Fibroblast of skin of left biceps (primary cell): Measurements from ENCODE around the gene NR1D1.

Experiments used
- DNase-seq, 2 experiments: peaks; one replicate each; pipeline ENCODE4 v3.0.0-alpha.2; 2013; ENCODE audit warnings: low read depth in 2 of 2

Gene NR1D1

DNA sequence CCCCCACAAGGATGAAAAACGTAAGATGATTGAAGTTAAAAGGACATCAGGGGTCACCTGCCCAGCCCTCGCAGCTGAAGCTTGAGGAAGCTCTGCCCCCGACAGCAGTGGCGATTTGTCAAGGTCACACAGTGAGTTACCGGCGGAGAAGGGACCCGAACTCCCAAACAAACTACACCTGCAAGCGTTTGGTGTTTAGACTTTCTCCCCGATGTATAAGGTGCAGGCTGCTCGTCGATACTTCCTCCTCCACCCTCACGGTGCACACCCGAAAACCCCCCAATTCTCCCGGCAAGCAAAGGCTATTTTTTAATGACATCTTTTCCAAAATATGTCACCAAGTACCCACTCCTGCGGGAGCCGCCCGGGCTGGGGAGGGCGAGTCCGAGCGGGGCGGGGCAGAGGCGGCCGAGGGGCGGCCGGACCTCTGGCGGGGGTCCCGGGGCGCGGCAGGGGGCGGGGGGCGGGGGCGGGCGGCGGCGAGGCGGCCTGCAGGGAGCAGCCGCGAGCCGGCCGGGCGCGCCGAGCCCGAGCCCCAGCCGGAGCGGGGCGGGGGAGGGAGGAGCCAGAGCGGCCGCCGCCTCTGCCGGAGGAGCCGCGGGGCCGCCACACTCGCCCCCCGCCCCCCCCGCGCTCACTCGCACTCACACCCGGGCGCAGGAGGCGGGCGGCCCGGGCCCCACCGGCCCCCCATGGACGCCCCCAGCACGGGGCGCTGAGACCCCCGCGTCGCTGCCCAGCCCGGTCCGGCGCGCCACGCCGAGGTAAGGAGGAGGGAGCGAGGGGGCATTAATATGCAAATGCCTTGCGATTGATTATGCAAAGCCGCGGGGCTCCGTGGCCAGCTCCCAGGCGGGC is 37.8 kb downstream of the NR1D1 start, which contains the start of gene THRA:
TSS of gene THRA (plus strand) at position 637 of the 858 bp plus-strand sequence. CDS start 11,524 bp downstream, outside the sequence.
- no peak for DNase-seq

DNA sequence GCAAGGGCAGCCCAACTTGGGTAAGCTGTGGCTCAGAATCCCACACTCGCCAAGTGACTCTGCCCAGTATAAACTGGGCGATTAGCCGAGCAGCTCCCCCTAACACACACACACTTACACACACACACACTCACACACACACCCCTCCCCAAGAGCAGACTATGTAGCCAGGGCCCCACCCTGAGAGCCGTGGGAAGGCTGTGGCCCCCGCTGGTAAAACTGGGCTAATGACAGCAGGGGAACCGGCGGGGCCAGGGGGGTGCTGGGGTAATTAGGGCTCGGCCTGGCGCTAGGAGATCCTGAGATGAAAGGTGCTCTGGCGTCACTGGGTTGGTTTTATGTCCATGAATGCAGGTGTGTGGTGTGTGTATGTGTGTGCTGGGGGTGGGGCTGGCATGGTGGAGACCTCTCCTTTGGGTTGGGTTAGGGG is 38.8 kb downstream of the NR1D1 start:
- no peak for DNase-seq

- no peak for DNase-seq
Measured at GRCh38 chr17:40060887-40061608, 39.3 kb downstream of the NR1D1 start.

DNA sequence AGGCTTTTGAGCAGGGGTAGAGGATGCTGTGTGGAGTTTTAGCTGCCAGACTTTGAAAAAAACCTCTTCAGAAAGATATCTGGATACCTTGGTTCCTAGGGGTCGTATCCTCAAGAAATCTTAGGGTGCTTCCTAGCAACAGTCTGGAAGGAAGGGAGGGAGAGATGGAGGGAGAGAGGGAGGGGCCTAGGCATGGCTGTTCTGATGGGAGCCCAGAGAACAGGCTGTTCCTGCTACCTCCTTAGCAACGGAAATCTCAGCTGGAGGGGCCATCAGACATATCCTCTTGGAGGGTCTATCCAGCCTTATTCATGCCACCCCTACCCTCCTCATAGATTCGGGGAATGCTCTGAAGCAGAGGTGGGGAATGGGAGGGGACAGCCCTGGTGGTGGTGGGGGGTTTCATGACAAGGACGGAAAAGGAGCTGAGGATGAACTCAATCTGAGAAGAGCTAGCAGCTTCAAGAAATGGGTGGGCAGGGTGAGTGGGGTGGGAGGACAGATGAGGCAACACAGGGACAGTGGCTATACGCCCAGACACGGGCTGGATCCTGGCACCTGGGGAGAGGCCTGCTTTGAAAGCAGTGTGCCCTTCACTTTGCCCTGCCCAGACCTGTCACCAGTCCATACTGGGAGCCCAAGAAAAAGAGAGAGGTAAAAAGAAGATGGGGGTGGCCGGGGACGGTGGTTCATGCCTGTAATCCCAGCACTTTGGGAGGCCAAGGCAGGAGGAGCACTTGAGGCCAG is 40.5 kb downstream of the NR1D1 start:
- DNase-seq: no peak

DNA sequence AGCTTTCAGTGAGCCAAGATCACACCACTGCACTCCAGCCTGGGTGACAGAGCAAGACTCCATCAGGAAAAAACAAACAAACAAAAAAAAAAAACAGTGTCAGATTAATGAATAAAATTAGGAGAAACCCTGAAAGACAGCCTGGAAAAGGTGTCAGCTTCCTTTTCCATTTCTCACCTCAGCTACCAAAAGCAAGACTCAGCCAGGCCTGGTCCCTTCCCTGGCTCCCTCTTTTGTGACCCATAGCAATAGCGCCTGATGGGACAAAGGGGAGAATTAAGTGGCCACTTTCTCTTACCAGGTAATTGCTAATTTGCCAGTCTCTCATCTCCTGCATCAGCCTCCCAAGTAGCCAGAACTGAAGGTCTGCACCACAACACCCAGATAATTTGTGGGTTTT is 41.5 kb downstream of the NR1D1 start:
- DNase-seq: no peak

DNA sequence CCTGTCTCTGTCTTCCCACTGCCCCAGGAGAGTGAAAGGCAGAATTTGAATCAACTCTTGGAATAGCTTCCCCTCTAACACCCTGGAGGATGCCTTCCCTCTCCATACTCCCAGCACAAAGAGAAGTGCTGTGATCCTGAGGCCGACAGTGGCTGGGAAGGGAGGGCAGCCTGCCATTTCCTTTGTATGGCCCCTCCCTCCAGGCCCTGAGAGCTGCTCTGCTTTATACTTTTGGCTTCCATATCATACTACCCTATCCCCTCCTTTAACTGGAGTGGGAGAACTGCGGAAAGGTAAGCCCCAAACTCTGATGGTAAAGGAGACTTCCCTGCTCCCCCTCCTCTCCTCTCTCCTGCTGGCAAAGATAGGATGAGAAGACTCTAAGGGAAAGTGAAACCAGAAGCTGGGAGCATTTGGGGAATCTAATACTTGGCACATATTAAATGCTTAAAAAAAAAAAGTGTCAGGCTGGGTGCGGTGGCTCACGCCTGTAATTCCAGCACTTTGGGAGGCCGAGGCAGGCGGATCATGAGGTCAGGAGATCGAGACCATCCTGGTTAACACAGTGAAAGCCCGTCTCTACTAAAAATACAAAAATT is 42.1 kb downstream of the NR1D1 start:
- no peak for DNase-seq

- no peak for DNase-seq
Measured at GRCh38 chr17:40056379-40057015, 43.9 kb downstream of the NR1D1 start.
